ENCODE data around the gene EIF2D.
A peak's percentile ranks its signal among the peaks of the same experiment; 100 is the strongest.

Gene EIF2D

GRCh38 chr1:206544562-206545257, 67.6 kb downstream of the EIF2D start:
- DNase-seq = peak; percentile 80

Measured in activated naive CD4-positive, alpha-beta T cell treated with anti-CD3 and anti-CD28 coated beads, Interleukin-2, amount 50 U/mL, for 16 hours (primary cell).